Measurements from ENCODE around the gene SDC4.

DNA sequence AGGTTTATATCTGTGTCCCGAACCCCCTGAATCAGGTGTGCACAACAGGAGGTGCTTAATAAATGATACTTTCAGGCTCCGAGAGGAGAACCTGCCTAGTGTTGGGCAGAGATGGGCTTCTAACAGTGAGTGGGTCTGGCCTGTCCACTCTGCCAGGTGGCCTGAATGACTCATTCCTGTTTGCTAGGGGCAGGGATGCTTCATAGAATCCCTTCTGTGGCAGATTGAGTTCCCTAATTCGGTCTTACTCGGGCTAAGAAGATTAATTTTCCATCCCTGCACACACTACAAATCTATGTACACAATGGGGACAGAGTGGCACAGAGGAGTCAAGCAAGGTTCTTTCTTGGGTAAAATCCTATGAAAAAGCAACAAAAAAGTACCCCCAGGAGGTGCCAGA, 19.8 kb downstream of the SDC4 start:
- TF ChIP-seq GATA2 (IDR thresholded peaks at IDR 0.05; ENCODE audit: low read depth, low read length) (no peak), GATA3 (IDR thresholded peaks at IDR 0.05; ENCODE audit: low read depth, low read length) (no peak)

Measured in SH-SY5Y (cell line).